Memory B cell (primary cell): ENCODE data around the gene UBE2QL1.
A peak's percentile ranks its signal among the peaks of the same experiment; 100 is the strongest.
"Not testable (repeated sequence)": the region's sequence is repeated elsewhere in the genome, so short reads cannot be mapped to it uniquely, and the experiment has no call there.

ENCODE experiments used
- ATAC-seq: fragments of 150-1000 bp; cut with Tn5 transposase; 2 replicates; pipeline ENCODE4 v1.10.0; 2021; ENCODE audit warnings: low read depth, mild to moderate bottlenecking, moderate library complexity
- DNase-seq, 2 donors: peaks; one replicate each; pipeline ENCODE4 v3.0.0; 2022; ENCODE audit warnings: low spot score in 2 of 2
- H3K27ac Mint-ChIP-seq: one replicate; pipeline ENCODE4 v1.8.0; 2022; ENCODE audit warnings: mild to moderate bottlenecking, moderate library complexity, mixed read lengths
- H3K27me3 Mint-ChIP-seq: one replicate; pipeline ENCODE4 v1.8.0; 2022; ENCODE audit warnings: mixed read lengths
- H3K36me3 Mint-ChIP-seq: one replicate; pipeline ENCODE4 v1.8.0; 2022; ENCODE audit warnings: mild to moderate bottlenecking, mixed read lengths
- H3K4me1 Mint-ChIP-seq: one replicate; pipeline ENCODE4 v1.8.0; 2022; ENCODE audit warnings: mixed read lengths
- H3K4me3 Mint-ChIP-seq: one replicate; pipeline ENCODE4 v1.8.0; 2022; ENCODE audit warnings: mild to moderate bottlenecking, moderate library complexity, mixed read lengths
- H3K9me3 Mint-ChIP-seq: one replicate; pipeline ENCODE4 v1.8.0; 2022; ENCODE audit warnings: mixed read lengths

Gene UBE2QL1

DNA sequence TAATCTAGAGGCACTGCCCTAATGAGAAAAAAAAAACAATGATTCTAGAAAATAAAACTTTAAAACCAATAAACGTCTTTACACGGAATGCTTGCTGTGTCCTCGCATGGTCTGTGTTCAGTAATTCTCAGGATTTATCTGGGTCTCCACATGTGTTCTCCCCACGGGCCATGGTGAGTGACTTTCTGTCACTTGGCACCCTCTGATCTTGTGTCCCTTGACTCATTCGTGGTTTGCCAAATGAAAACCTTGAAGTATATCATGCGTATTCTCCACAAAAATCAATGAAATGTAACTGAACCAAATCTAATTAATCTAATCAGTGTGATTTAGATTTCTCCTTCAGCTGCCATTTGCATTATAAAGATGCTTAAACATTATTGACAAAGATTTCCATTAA lies 48.0 kb downstream of the UBE2QL1 start:
- peaks cover 7% of the 10 kb centered on the region for H3K4me1 Mint-ChIP-seq
- DNase-seq (no peak), ATAC-seq (no peak)
- H3K27ac Mint-ChIP-seq, result no peak overlapping the region
- H3K4me3 Mint-ChIP-seq, result no peak overlapping the region
- H3K27me3 Mint-ChIP-seq, result peaks cover 13% of the 10 kb centered on the region
- H3K36me3 Mint-ChIP-seq, result no peaks in the 10 kb centered on the region
- peaks cover 4% of the 10 kb centered on the region for H3K9me3 Mint-ChIP-seq

DNA sequence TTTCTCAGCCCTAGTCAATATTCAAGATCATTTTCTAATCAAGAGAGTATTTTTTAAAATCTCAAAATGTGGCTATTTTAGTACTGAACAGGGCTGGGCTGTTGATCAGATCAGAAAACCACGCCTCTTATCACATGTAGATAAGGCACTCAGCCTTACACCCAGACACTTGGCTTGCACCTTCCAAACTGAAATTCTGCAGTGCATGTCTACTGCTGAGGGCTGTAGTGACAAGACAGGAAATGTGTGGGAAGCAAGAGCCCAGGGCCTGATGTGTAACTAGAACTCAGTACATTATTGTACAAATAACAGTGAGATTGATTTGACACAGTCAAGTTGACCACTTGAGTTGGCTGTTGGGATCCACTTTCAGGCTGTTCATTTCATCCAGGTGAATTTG lies 48.6 kb downstream of the UBE2QL1 start:
- peaks cover 4% of the 10 kb centered on the region for H3K9me3 Mint-ChIP-seq
- H3K27me3 Mint-ChIP-seq, result peaks cover 13% of the 10 kb centered on the region
- no peak for DNase-seq
- no peak for ATAC-seq
- H3K27ac Mint-ChIP-seq, result no peak overlapping the region
- no peak overlapping the region for H3K4me3 Mint-ChIP-seq
- peaks cover 4% of the 10 kb centered on the region for H3K4me1 Mint-ChIP-seq
- H3K36me3 Mint-ChIP-seq, result no peaks in the 10 kb centered on the region

DNA sequence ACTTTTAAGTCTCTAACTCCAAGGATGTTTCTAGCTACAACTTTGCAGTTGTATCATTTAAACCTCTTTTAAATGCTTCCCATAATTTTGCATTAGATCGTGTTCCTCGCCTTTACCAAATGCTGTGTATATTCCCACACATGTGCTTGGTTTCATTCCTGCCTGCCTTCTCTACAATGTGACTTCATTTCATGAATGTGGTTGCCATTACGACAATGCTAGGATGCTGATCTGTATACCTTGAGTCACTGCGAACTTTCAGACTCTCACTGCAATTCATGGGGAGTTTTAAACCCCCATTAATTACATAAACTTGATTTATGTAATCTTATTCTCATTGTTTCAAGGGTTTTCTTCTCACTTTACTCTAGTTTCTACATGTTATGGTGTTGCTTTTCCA lies 50.3 kb downstream of the UBE2QL1 start:
- DNase-seq, result no peak
- no peak for ATAC-seq

DNA sequence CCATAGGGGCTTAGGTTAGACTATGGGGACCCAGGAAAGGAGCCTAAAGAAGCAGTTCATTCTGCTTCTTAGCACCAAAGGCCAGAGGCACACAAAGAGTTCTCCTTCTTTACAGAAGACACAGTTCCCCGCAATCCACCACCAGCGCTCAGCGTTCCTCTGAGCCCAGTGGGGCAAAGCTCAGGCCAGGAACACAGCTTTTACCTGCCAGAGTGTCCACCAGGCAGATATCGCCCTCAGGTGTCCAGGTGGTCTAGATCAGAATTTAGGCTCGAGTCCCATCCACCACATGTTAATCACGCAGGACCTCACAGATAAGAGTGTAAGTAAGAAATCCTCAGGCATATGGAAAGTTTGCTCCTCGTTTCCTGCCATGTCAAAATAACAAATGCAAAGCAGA lies 53.0 kb downstream of the UBE2QL1 start:
- H3K27ac Mint-ChIP-seq, result no peak overlapping the region

More for the DNA sequence above, 50.3 kb downstream of the UBE2QL1 start:
- no peaks in the 10 kb centered on the region for H3K36me3 Mint-ChIP-seq
- H3K27ac Mint-ChIP-seq, result no peak overlapping the region
- no peak overlapping the region for H3K4me3 Mint-ChIP-seq
- H3K4me1 Mint-ChIP-seq, result peaks cover 4% of the 10 kb centered on the region
- peaks cover 15% of the 10 kb centered on the region for H3K27me3 Mint-ChIP-seq
- peaks cover 4% of the 10 kb centered on the region for H3K9me3 Mint-ChIP-seq

DNA sequence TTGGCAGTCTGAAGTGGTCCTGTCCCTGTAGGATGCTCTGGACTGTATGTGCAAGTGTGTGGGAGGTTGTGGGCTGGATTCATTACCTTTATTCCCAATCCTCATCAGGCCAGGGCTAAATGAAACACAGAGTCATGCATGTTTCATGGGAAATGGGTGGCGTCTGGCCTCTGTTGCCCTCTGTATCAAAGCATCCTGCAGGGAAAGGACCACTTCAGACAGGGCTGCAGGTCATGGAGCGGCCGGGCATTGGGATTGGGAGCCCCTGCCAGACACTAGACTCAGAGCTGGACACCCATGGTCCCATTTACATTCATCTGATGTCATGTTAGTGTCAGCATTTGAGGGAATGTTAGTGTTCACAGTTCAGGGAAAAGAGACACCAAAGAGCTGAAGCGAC lies 53.8 kb downstream of the UBE2QL1 start:
- Mint-ChIP-seq H3K9me3 (peaks cover 4% of the 10 kb centered on the region), H3K36me3 (no peaks in the 10 kb centered on the region), H3K27ac (no peak overlapping the region), H3K27me3 (peaks cover 22% of the 10 kb centered on the region), H3K4me1 (peaks cover 2% of the 10 kb centered on the region), H3K4me3 (no peak overlapping the region)
- DNase-seq (no peak), ATAC-seq (no peak)

More for the DNA sequence above, 53.0 kb downstream of the UBE2QL1 start:
- ATAC-seq (no peak), DNase-seq (no peak)
- Mint-ChIP-seq H3K4me1 (peaks cover 4% of the 10 kb centered on the region), H3K9me3 (peaks cover 4% of the 10 kb centered on the region), H3K36me3 (no peaks in the 10 kb centered on the region), H3K27me3 (peaks cover 22% of the 10 kb centered on the region), H3K4me3 (no peak overlapping the region)

DNA sequence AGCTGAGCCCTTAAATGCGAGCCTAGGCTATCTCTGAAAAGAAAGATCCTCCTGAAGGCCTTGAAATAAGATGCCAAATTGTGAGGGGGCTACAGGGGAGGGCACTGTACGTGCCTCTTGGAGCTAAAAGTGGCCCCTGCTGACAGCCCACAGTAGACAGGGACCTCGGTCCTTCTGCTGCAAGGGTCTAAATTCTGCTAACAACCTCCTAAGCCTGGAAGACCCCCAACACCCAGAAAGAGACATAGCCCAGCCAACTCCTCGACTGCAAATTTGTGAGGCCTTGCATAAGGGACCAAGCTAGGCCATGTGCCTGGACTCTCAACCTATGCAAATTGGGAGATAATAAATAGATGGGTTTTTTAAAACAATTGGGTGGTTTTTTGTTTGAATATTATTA lies 54.7 kb downstream of the UBE2QL1 start:
- peaks cover 4% of the 10 kb centered on the region for H3K9me3 Mint-ChIP-seq
- DNase-seq (no peak), ATAC-seq (no peak)
- H3K4me1 Mint-ChIP-seq, result no peaks in the 10 kb centered on the region
- no peaks in the 10 kb centered on the region for H3K36me3 Mint-ChIP-seq
- H3K4me3 Mint-ChIP-seq, result no peak overlapping the region
- H3K27ac Mint-ChIP-seq, result no peak overlapping the region
- peaks cover 19% of the 10 kb centered on the region for H3K27me3 Mint-ChIP-seq

DNA sequence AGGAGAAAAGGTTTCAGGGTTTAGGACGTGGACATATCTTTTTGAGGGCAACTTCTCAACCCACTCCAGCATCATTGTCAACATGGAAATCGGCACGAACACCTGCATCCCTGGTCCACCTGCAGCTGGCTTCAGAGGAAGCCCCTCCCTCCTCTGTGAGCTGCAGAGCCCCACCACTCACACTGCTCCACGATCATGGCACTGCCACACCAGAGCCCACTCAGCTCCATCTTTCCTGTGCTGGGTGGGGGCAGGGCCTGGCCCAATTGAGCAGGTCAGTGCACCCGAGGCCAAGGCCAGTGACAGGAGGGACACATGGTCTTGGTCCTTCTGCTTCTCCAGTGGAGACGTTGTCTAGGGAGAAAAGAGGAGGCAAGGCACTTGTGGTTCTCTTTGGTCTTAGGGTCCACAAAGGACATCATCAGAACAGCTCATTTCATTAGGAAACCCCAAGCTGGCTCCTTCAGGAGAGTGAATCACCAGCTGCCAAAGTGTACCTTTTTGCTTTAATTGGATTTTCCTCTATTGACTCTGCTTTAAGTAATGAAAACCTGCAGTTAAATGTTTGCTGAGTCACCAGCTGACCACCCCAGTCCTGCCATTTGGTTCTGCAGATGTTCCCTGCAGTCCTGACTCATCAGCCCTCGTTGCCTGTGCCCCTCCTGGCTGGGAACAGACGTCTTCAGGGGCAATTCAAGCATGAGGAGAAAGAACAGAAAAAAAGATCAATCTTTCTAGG lies 56.2 kb downstream of the UBE2QL1 start:
- Mint-ChIP-seq H3K4me3 (no peak overlapping the region), H3K4me1 (no peaks in the 10 kb centered on the region), H3K27ac (no peak overlapping the region), H3K9me3 (peaks cover 4% of the 10 kb centered on the region), H3K27me3 (peaks cover 19% of the 10 kb centered on the region), H3K36me3 (no peaks in the 10 kb centered on the region)
- ATAC-seq (no peak), DNase-seq (no peak)

DNA sequence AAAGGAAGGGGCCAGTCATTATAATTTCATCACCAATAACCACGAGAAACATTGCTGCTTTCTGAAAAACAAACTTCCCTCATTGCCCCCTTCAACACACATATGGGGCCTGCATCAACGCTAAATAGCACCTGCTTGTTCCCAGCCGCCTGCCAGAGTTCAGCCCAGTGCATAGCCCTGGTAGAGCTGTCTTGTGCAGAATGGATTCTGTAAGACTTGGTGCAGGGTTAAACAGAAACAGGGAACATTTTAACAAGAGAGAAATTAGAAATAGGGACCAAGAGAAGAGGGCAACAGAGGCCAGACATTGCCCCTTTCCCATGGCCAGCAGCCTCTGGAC lies 56.7 kb downstream of the UBE2QL1 start:
- peaks cover 4% of the 10 kb centered on the region for H3K9me3 Mint-ChIP-seq
- peaks cover 19% of the 10 kb centered on the region for H3K27me3 Mint-ChIP-seq
- H3K36me3 Mint-ChIP-seq, result no peaks in the 10 kb centered on the region
- no peaks in the 10 kb centered on the region for H3K4me1 Mint-ChIP-seq
- ATAC-seq (no peak), DNase-seq (no peak)
- no peak overlapping the region for H3K27ac Mint-ChIP-seq
- no peak overlapping the region for H3K4me3 Mint-ChIP-seq

DNA sequence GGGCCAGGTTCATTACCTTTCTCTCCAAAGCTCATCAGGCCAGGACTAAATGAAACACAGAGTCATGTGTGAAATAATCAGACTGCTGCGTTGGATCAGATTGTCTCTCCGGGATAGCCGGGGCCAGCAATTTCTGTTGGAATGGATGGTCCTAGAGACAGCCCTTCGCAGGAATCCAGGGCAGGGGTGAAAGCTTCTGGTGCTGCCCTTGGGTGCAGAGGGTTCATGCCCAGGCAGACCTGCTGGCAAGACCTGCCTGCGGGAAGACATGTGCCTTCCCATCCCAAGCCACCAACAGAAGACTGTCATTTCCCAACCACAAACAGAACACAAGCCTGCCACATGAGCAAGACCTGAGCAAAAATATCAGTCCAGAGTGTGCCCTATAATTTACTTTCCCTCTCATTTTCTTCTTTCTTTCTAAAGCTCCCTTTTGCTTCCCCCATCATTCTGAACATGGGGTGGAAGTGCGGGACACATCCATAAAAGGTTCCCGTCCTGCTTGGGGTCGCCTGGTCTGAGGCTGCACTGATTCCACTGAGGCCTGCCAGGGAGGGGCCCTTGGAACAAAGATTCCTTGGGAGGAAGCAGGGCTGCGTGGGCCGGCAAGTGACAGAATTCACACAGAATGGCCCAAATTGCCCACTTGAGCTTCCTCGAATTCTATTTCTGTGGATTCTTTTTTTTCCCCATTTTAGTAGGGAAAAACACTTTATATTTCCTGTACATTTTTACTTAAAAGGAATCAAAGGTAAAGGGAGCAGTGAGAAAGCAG lies 57.3 kb downstream of the UBE2QL1 start:
- ATAC-seq (no peak), DNase-seq (no peak)
- Mint-ChIP-seq H3K27me3 (peaks cover 19% of the 10 kb centered on the region), H3K4me3 (no peak overlapping the region), H3K9me3 (peaks cover 4% of the 10 kb centered on the region), H3K4me1 (no peaks in the 10 kb centered on the region), H3K36me3 (no peaks in the 10 kb centered on the region), H3K27ac (no peak overlapping the region)

DNA sequence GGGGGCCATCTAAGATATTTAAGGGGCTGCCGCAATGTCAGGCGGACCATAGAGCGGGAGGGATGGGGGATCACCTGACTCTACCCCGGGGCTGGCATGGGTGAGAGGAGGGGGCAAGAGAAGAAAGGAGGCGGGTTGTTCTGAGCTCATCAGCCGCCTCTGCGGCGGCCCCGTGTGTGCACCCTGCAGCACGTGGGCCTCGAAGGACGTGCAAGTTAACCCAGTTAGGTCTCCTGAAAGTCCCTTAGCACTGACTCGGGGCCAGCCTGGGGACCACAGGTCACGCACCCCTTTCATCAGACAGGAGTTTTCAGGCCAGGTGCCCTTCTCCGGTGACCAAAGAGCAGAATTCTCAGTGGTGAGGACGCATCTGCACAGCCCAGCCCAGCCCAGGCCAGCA lies 58.0 kb downstream of the UBE2QL1 start:
- no peak overlapping the region for H3K27ac Mint-ChIP-seq

DNA sequence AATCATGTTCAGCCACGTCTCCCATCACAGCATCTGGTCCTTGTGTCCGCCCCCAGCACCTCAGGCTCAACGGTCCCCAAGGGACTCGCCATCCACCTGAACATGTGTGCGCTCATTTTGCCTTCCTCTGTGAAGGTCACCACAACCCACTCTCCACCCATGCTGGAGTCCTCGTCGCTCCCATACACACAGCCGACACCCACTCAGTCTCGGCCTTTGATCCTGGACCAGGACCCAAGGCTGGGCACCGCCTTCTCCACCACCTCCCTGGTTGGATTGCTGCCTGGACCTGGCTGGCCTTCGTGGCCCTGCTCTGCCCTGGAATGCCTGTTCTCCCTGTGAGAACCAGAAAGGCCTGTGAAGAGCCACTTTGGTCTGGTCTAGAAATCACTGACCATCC lies 60.3 kb downstream of the UBE2QL1 start:
- no peak for DNase-seq
- peaks cover 12% of the 10 kb centered on the region for H3K27me3 Mint-ChIP-seq
- no peak overlapping the region for H3K27ac Mint-ChIP-seq
- H3K4me1 Mint-ChIP-seq, result no peaks in the 10 kb centered on the region
- no peak overlapping the region for H3K4me3 Mint-ChIP-seq
- no peak for ATAC-seq
- no peaks in the 10 kb centered on the region for H3K9me3 Mint-ChIP-seq
- no peaks in the 10 kb centered on the region for H3K36me3 Mint-ChIP-seq

More for the DNA sequence above, 58.0 kb downstream of the UBE2QL1 start:
- Mint-ChIP-seq H3K27me3 (peaks cover 14% of the 10 kb centered on the region), H3K4me3 (no peak overlapping the region), H3K36me3 (no peaks in the 10 kb centered on the region), H3K9me3 (no peaks in the 10 kb centered on the region), H3K4me1 (no peaks in the 10 kb centered on the region)
- no peak for DNase-seq
- ATAC-seq, result no peak

DNA sequence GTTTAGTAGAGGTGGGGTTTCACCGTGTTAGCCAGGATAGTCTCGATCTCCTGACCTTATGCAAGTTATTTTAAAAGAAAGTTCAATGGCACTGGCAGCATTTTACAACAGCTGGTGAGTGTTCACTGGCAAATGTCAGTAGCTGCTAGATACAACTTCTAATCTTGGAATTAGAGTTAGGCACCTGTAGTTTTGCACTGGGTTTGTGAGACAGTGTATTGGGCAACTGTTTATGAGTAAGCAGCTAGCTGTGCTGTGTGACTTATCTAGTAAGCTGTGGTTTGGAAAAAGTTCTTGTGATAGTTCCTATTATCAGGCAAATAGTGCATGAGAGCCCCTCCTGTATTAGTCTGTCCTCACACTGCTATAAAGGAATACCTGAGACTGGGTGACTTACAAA lies 61.5 kb downstream of the UBE2QL1 start:
- DNase-seq (no peak), ATAC-seq (no peak)
- Mint-ChIP-seq H3K4me3 (no peak overlapping the region), H3K4me1 (no peaks in the 10 kb centered on the region), H3K9me3 (no peaks in the 10 kb centered on the region), H3K27ac (no peak overlapping the region), H3K36me3 (no peaks in the 10 kb centered on the region), H3K27me3 (peaks cover 10% of the 10 kb centered on the region)

DNA sequence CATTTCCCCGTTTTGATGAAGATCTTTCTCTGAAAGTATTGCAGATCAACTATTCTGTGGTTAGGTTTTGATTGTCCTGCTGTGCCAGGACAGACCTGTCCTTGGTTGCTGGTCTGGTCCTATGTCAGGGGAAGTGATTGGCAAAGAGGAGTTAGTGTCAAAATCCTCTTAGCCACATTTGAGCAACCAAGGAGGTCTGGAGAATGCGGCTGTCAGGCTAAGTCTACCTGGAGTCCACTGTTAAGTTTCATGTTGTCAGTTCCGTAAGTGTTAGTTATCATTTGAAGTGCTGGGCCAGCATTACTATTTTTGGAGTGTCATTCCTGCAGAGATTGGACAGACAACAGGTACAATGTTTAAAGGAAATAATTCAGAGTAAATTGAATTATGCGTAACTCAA lies 62.3 kb downstream of the UBE2QL1 start:
- ATAC-seq, result no peak
- no peak overlapping the region for H3K27ac Mint-ChIP-seq
- no peak overlapping the region for H3K4me3 Mint-ChIP-seq
- H3K36me3 Mint-ChIP-seq, result no peaks in the 10 kb centered on the region
- H3K27me3 Mint-ChIP-seq, result peaks cover 4% of the 10 kb centered on the region
- H3K9me3 Mint-ChIP-seq, result no peaks in the 10 kb centered on the region
- H3K4me1 Mint-ChIP-seq, result no peaks in the 10 kb centered on the region
- DNase-seq, result no peak

DNA sequence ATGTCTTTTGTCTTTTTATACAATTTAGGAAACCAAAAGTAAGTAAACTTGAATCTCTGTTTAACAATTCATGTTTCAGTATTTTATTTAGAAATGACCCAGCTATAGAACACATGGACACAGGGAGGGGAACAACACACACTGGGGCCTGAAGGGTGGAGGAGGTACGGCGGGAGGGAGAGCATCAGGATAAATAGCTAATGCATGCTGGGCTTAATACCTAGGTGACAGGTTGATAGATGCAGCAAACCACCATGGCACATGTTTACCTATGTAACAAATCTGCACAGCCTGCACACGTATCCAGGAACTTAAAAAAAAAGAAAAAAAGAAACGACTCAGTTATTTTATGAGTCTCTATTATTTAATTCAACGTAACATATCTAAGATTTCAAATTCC lies 67.2 kb downstream of the UBE2QL1 start:
- H3K27me3 Mint-ChIP-seq, ATAC-seq, H3K4me3 Mint-ChIP-seq, H3K9me3 Mint-ChIP-seq, DNase-seq, H3K36me3 Mint-ChIP-seq, H3K4me1 Mint-ChIP-seq, H3K27ac Mint-ChIP-seq: not testable (repeated sequence)

DNA sequence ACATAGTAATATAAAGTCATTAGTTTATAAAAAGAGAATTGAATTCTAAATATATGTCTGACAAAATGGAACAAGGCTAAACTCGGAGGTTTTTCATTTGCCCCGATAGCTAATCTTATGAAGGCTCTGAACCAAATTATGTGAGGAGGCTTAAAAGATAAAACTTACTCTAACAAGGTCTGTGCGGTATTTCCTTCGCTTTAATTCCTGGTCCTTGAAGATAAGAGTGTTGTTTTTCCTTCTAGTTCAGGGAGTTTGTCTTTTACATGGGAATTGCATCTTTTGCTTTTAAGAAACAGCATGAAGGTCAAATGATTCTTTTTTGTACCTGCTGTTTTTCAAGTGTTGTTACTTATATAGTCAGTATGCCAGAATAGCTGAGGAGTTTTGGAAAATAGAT lies 68.2 kb downstream of the UBE2QL1 start:
- no peaks in the 10 kb centered on the region for H3K9me3 Mint-ChIP-seq
- peaks cover 7% of the 10 kb centered on the region for H3K27me3 Mint-ChIP-seq
- DNase-seq (no peak), ATAC-seq (no peak)
- peak overlapping the region; percentile 5 for H3K27ac Mint-ChIP-seq
- no peak overlapping the region for H3K4me3 Mint-ChIP-seq
- H3K4me1 Mint-ChIP-seq, result no peaks in the 10 kb centered on the region
- H3K36me3 Mint-ChIP-seq, result no peaks in the 10 kb centered on the region
